HCT116 (cell line): ENCODE data around the gene CPNE5. TPM values are rescaled to one million over a fixed set of nuclear protein-coding genes. Genes with fewer than 3 reads are reported as not detected.

Experiments used
- ATAC-seq: fragments of 200-7000 bp; cut with Tn5 transposase; 2 replicates; pipeline ENCODE4 v1.9.1; 2020; ENCODE audit warnings: mild to moderate bottlenecking, moderate library complexity
- BruUV-seq: library from RNA; stranded (reverse); fragments of 400-500 nt; replicated peaks from 2 replicates; lab custom pipeline; 2021; lab: Mats Ljungman, UMichigan
- CTCF ChIA-PET: fragments of 300-600 bp; sonication (Branson Sonifier 250); formaldehyde crosslinking; loops from one replicate; lab custom pipeline; 2021; ENCODE audit warnings: antibody characterized with exemption; lab: Charles Lee
- POLR2A ChIA-PET: fragments of 300-600, 350-600 bp; sonication (Branson Sonifier 250); formaldehyde crosslinking; loops from one replicate; lab custom pipeline; 2021; ENCODE audit warnings: antibody characterized with exemption; lab: Charles Lee
- RAD21 ChIA-PET, 2 experiments: fragments of 300-600 bp; sonication (Branson Sonifier 250); formaldehyde crosslinking; loops; one replicate each; lab custom pipeline; 2023; ENCODE audit warnings: low total read pairs in 2 of 2; ENCODE audit not compliant: uncharacterized antibody in 2 of 2, unreplicated experiment in 2 of 2, low non-redundant PET in 1 of 2; lab: Charles Lee
- DNase-seq: peaks from one replicate; pipeline ENCODE4 v3.0.0-alpha.2; 2010; ENCODE audit warnings: low read depth, low spot score
- H2AFZ ChIP-seq: fragments of 200-600 bp; shearing (Covaris generic), sonication (generic); 2 replicates; pipeline ENCODE4 v1.6.1; 2017; ENCODE audit warnings: low read depth, mixed run types, mixed read lengths, antibody characterized with exemption, low read length; ENCODE audit not compliant: poor library complexity, severe bottlenecking
- H3K27ac ChIP-seq: 2 replicates; pipeline ENCODE4 v1.5.1; 2012; ENCODE audit warnings: low read depth, low read length
- H3K27me3 ChIP-seq: fragments of 200-600 bp; sonication (generic); 2 replicates; pipeline ENCODE4 v1.6.1; 2016; ENCODE audit warnings: mixed run types, low read length, mixed read lengths; ENCODE audit not compliant: insufficient read depth
- H3K36me3 ChIP-seq, 2 experiments: fragments of 200-500 bp in 1 of 2; fragments of 200-600 bp in 1 of 2; sonication (Bioruptor generic) in 1 of 2; sonication (generic) in 1 of 2; 2 replicates each; pipeline versions ENCODE4 v1.5.1 to v1.6.1; 2014 to 2016; ENCODE audit warnings: low read length in 2 of 2, inconsistent platforms in 1 of 2, mixed read lengths in 1 of 2, mixed run types in 1 of 2; ENCODE audit not compliant: insufficient read depth in 2 of 2, control insufficient read depth in 1 of 2
- H3K4me1 ChIP-seq, 2 experiments: fragments of 200-600 bp in 1 of 2; sonication (generic) in 1 of 2; 2 replicates each; pipeline versions ENCODE4 v1.5.1 to v1.6.1; 2012 to 2017; ENCODE audit warnings: low read length in 2 of 2, inconsistent platforms in 1 of 2, mild to moderate bottlenecking in 1 of 2, mixed read lengths in 1 of 2, mixed run types in 1 of 2, moderate library complexity in 1 of 2; ENCODE audit not compliant: insufficient read depth in 2 of 2, control insufficient read depth in 1 of 2
- H3K4me2 ChIP-seq: fragments of 200-600 bp; sonication (generic); 2 replicates; pipeline ENCODE4 v1.6.1; 2017; ENCODE audit warnings: mixed run types, low read length, mixed read lengths
- H3K4me3 ChIP-seq, 2 experiments: fragments of 200-600 bp in 1 of 2; sonication (generic) in 1 of 2; replicated peaks in 1 of 2; 2 replicates each; pipeline ENCODE4 v1.5.1; 2011 to 2016; ENCODE audit warnings: low read length in 2 of 2, control low read depth in 1 of 2, low read depth in 1 of 2, mild to moderate bottlenecking in 1 of 2, mixed read lengths in 1 of 2, mixed run types in 1 of 2
- H3K79me2 ChIP-seq: fragments of 200-600 bp; sonication (generic); 2 replicates; pipeline ENCODE4 v1.6.1; 2017; ENCODE audit warnings: mild to moderate bottlenecking, mixed run types, low read length, moderate library complexity, mixed read lengths; ENCODE audit not compliant: insufficient read depth
- H3K9ac ChIP-seq: fragments of 200-600 bp; sonication (generic); 2 replicates; pipeline ENCODE4 v1.6.1; 2016; ENCODE audit warnings: low read length, mixed read lengths
- H3K9me2 ChIP-seq: fragments of 200-600 bp; sonication (generic), shearing (Covaris generic); 2 replicates; pipeline ENCODE4 v1.6.1; 2017; ENCODE audit warnings: mixed run types, mild to moderate bottlenecking, moderate library complexity; ENCODE audit not compliant: insufficient read depth
- H3K9me3 ChIP-seq, 2 experiments: fragments of 200-500 bp in 1 of 2; fragments of 200-600 bp in 1 of 2; sonication (Bioruptor generic) in 1 of 2; sonication (generic) in 1 of 2; 2 replicates each; pipeline ENCODE4 v1.6.1; 2014 to 2017; ENCODE audit warnings: low read length in 2 of 2, mixed read lengths in 2 of 2, inconsistent platforms in 1 of 2, low read depth in 1 of 2, mild to moderate bottlenecking in 1 of 2, mixed run types in 1 of 2, moderate library complexity in 1 of 2; ENCODE audit not compliant: control insufficient read depth in 1 of 2, insufficient read depth in 1 of 2
- H4K20me1 ChIP-seq: fragments of 200-600 bp; sonication (generic), shearing (Covaris generic); 2 replicates; pipeline ENCODE4 v1.6.1; 2017; ENCODE audit warnings: mixed run types, mild to moderate bottlenecking, moderate library complexity; ENCODE audit not compliant: insufficient read depth
- CBX3 ChIP-seq: IDR thresholded peaks from 2 replicates; pipeline ENCODE4 v1.6.1; 2012; ENCODE audit warnings: low read depth
- RAD21 ChIP-seq: IDR thresholded peaks from 2 replicates; pipeline ENCODE4 v1.6.1; 2012; ENCODE audit warnings: low read depth, mild to moderate bottlenecking
- TCF7L2 ChIP-seq: IDR thresholded peaks from 2 replicates; pipeline ENCODE4 v1.7.0; 2011; ENCODE audit warnings: borderline replicate concordance, inconsistent platforms; ENCODE audit not compliant: insufficient read depth, insufficient read length; ENCODE audit errors: extremely low read depth
- YY1 ChIP-seq: IDR thresholded peaks from 2 replicates; pipeline ENCODE4 v1.6.1; 2011; ENCODE audit warnings: low read length, low read depth, moderate library complexity, mild to moderate bottlenecking; ENCODE audit not compliant: insufficient replicate concordance; ENCODE audit errors: extremely low read depth
- ZNF274 ChIP-seq: fragments of 200-500 bp; sonication (Bioruptor generic); IDR thresholded peaks from 2 replicates; pipeline ENCODE4 v1.6.1; 2014; ENCODE audit warnings: mild to moderate bottlenecking, low read depth, low read length, inconsistent platforms
- intact Hi-C: fragments of 100-400 bp; cut with micrococcal nuclease; formaldehyde crosslinking; loops from 2 replicates; pipeline ENCODE4 v1.10.0; 2022
- total RNA-seq: library from RNA; stranded (reverse); gene quantifications from one replicate; pipeline ENCODE4 v1.2.1, GENCODE V29; 2021; ENCODE audit not compliant: unreplicated experiment
- TF ChIP-seq, protein P1 (sequence below): IDR thresholded peaks from 2 replicates; pipeline ENCODE4 v1.6.1; 2012

CPNE5 gene
- total RNA-seq, 1 experiment from 2014 or later: not detected

DNA sequence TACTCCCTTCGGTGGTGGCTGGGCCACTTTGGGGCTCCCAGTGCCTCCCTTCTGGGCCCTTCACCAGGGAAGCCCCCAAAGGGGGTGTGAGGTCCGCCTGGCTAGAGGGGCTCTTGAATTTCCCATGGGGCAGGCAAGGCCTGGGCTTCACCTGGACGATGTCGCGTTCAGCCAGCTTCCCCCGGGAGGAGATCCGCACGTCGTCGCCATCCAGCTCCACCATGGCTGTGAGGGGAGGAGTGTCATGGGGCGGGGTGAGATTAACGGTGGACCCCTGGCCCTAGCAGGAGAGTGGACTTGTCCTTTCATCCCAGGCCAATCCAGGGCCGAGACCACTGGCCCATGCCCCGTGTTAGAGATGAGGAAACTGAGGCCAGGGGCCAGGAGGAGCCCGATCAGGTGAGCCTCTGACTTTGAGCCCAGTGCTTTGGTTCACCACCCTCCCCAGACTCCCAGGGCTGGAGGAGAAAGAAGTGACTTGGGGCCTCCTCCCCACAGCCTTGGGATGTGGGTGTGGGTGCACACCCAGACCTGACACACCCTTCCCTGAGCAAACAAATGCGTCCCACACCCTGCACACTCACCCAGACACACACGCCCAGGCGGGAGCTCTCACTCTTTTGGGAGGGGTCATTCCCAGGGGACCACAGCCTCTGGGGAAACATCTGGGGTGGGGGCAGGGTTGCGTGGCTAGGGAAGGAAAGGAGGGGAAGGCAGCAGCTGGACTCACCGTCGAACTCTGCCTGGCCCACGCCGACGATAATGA is 95.5 kb downstream of the CPNE5 start (continued):
- no peak for TF ChIP-seq ZNF274
- no peak for TF ChIP-seq YY1
- no peak for TF ChIP-seq CBX3

GRCh38 chr6:36743032-36743431 is 96.2 kb downstream of the CPNE5 start:
- DNase-seq: no peak
- no peaks in the 10 kb centered on the region for H3K27me3 ChIP-seq
- H3K4me1 ChIP-seq: peaks cover 0 to 4% of the 10 kb centered on the region in 2 experiments; a peak in 1 of 4 replicates
- POLR2A ChIA-PET: no interaction called here
- H3K27ac ChIP-seq: no peak overlapping the region
- TF ChIP-seq TCF7L2: no peak
- no TSS peak for BruUV-seq
- CTCF ChIA-PET: no interaction called here
- no peak for ATAC-seq
- H3K9ac ChIP-seq: no peak overlapping the region
- H3K79me2 ChIP-seq: no peaks in the 10 kb centered on the region
- H2AFZ ChIP-seq: no peak overlapping the region
- intact Hi-C loops: no loop called here
- H3K4me3 ChIP-seq: no peak overlapping the region
- no peaks in the 10 kb centered on the region for H3K9me2 ChIP-seq
- no peaks in the 10 kb centered on the region for H3K36me3 ChIP-seq
- RAD21 ChIA-PET: no interaction called here
- peaks cover 0 to under 1% of the 10 kb centered on the region in 2 experiments; a peak in 2 of 4 replicates for H3K9me3 ChIP-seq
- H4K20me1 ChIP-seq: no peaks in the 10 kb centered on the region
- H3K4me2 ChIP-seq: no peak overlapping the region

- RAD21 ChIA-PET: no interaction called here
- TF ChIP-seq, protein P1, sequence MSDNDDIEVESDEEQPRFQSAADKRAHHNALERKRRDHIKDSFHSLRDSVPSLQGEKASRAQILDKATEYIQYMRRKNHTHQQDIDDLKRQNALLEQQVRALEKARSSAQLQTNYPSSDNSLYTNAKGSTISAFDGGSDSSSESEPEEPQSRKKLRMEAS: no peak
- no peak for TF ChIP-seq RAD21
- Histone ChIP-seq H3K9me3 (no peaks in the 10 kb centered on the region), H3K9me2 (no peaks in the 10 kb centered on the region), H3K4me2 (no peak overlapping the region), H3K79me2 (no peaks in the 10 kb centered on the region), H3K4me3 (no peak overlapping the region), H4K20me1 (no peaks in the 10 kb centered on the region), H3K27ac (no peak overlapping the region), H3K36me3 (no peaks in the 10 kb centered on the region), H3K27me3 (no peaks in the 10 kb centered on the region), H3K4me1 (peaks cover 0 to 4% of the 10 kb centered on the region in 2 experiments; a peak in 1 of 4 replicates), H3K9ac (no peak overlapping the region), H2AFZ (no peak overlapping the region)
- POLR2A ChIA-PET: no interaction called here
- CTCF ChIA-PET: no interaction called here
- intact Hi-C loops: no loop called here
- no peak for DNase-seq
- ATAC-seq: no peak
- BruUV-seq: no TSS peak
These were observed 97.1 kb downstream of the CPNE5 start for GRCh38 chr6:36742146-36742545.
